ENCODE data around the gene TMEM33.
"Not testable (repeated sequence)": the region's sequence is repeated elsewhere in the genome, so short reads cannot be mapped to it uniquely, and the experiment has no call there.

TMEM33 gene

DNA sequence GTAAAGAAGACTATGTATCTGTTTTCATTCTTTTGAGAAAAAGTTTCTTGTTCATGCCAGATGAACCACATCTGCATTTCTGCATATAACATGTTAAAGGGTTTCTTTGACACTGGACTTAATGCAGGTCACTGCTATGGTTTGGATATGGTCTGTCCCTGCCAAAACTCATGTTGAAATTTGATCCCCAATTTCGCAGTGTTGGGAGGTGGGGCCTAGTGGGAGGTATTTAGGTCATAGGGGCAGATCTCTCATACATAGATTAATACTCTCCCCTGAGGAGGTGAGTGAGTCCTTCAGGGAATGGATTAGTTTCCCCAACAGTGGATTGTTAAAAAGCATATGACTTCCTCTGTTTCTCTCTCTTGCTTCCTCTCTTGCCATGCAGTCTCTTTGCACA, 45.9 kb upstream of the TMEM33 start:
- TF ChIP-seq, protein P1, sequence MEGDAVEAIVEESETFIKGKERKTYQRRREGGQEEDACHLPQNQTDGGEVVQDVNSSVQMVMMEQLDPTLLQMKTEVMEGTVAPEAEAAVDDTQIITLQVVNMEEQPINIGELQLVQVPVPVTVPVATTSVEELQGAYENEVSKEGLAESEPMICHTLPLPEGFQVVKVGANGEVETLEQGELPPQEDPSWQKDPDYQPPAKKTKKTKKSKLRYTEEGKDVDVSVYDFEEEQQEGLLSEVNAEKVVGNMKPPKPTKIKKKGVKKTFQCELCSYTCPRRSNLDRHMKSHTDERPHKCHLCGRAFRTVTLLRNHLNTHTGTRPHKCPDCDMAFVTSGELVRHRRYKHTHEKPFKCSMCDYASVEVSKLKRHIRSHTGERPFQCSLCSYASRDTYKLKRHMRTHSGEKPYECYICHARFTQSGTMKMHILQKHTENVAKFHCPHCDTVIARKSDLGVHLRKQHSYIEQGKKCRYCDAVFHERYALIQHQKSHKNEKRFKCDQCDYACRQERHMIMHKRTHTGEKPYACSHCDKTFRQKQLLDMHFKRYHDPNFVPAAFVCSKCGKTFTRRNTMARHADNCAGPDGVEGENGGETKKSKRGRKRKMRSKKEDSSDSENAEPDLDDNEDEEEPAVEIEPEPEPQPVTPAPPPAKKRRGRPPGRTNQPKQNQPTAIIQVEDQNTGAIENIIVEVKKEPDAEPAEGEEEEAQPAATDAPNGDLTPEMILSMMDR (IDR thresholded peaks at IDR 0.05; ENCODE audit: insufficient read depth, low read length, missing control alignments) = no peak
- DNase-seq (ENCODE audit: low read depth, low spot score) = no peak
- POLR2A ChIA-PET = no interaction called here
- H3K4me3 ChIP-seq (ENCODE audit: low read depth, low read length) = no peak overlapping the region
- CTCF ChIA-PET = interaction anchor here (0.9 to 10.8 kb wide), 8 partner anchors 13 to 609 kb away, joined by 3 to 147 read pairs (median 4); partner anchors contain the start of gene TMEM33

DNA sequence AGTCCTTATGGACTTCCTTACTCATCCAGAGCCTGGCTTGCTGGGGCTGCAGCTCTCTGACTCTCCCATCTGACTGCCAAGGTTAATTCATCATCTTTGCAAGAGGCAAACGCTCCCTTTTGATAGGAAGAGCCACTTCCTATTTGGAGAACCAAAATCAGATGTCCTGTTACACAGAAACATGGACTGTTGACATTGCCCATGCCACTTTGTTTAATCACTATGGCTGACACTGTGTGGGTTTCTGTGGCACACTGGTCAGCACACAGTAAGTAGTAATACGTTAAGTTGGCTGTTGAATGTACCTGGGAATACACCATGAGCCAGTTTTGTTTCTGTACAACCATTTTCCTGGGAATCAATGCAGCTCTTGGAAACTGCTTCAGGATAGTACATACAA, 45.1 kb upstream of the TMEM33 start:
- ChIA-PET CTCF (interaction anchor here (0.7 to 10.8 kb wide), 6 partner anchors 35 to 610 kb away, joined by 3 to 147 read pairs (median 4); partner anchors contain the start of gene TMEM33), POLR2A (no interaction called here)
- TF ChIP-seq, protein P1 (IDR thresholded peaks at IDR 0.05; ENCODE audit: insufficient read depth, low read length, missing control alignments) = no peak
- no peak for DNase-seq (ENCODE audit: low read depth, low spot score)
- H3K4me3 ChIP-seq (ENCODE audit: low read depth, low read length) = no peak overlapping the region

DNA sequence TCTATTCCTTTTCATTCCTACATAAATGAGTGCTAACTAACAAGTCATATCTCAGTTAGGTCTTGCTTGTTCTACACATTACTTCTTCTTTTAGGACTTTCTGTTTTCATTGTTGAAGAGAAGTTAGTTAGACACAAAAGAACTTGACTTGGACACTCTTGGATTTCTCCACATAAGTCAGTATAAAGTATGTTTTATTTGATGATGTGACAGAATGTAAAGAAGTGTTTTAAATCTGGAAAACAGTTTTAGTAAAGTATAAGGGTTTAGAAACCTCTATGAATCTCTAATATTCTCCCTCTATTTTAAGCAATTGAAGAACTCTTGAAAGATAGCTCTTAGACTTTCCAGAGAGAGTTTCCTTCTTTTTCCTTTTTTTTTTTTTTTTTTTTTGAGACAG, 38.6 kb upstream of the TMEM33 start:
- ChIA-PET CTCF (interaction anchor here (2.6 kb wide), 1 partner anchor 13 kb away, joined by 9 read pairs; no protein-coding TSS in a partner anchor), POLR2A (no interaction called here)
- DNase-seq (ENCODE audit: low read depth, low spot score) = no peak
- TF ChIP-seq, protein P1 (IDR thresholded peaks at IDR 0.05; ENCODE audit: insufficient read depth, low read length, missing control alignments) = no peak
- H3K4me3 ChIP-seq (ENCODE audit: low read depth, low read length) = no peak overlapping the region

DNA sequence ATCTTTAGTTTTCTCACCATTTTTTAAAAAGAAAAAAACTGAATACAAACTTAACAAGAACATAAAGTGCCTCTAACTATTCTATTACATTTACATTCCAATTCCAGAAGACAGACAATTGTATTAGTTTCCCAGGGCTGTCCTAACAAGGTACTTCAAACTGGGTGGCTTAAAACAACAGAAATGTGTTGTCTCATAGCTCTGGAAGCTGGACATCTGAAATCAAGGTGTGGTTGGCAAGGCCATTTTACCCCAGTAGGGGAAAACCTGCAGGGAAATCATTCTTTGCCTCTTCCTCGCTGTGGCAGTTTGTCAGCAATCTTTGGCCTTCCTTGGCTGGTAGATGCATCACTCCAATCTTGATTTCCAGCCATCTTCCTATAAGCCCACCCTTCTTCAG, 37.5 kb upstream of the TMEM33 start:
- DNase-seq (ENCODE audit: low read depth, low spot score) = no peak
- H3K4me3 ChIP-seq (ENCODE audit: low read depth, low read length) = no peak overlapping the region
- TF ChIP-seq, protein P1 (IDR thresholded peaks at IDR 0.05; ENCODE audit: insufficient read depth, low read length, missing control alignments) = no peak
- ChIA-PET POLR2A (interaction anchor here (0.6 kb wide), 1 partner anchor 251 kb away, joined by 3 read pairs; no protein-coding TSS in a partner anchor), CTCF (interaction anchor here (2.6 kb wide), 1 partner anchor 14 kb away, joined by 9 read pairs; no protein-coding TSS in a partner anchor)

DNA sequence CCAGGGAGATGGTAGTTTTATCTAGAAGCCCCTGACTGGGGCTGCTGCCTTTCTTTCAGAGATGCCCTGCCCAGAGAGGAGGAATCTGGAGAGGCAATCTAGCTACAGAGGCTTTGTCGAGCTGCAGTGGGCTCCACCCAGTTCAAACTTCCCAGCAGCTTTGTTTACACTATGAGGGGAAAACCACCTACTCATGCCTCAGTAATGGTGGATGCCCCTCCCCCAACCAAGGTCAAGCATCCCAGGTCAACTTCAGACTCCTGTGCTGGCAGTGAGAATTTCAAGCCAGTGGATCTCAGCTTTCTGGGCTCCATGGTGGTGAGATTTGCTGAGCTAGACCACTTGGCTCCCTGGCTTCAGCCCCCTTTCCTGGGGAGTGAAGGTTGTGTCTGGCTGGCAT, 26.1 kb upstream of the TMEM33 start:
- DNase-seq (ENCODE audit: low read depth, low spot score); CTCF ChIA-PET; POLR2A ChIA-PET; H3K4me3 ChIP-seq (ENCODE audit: low read depth, low read length): not testable (repeated sequence)

DNA sequence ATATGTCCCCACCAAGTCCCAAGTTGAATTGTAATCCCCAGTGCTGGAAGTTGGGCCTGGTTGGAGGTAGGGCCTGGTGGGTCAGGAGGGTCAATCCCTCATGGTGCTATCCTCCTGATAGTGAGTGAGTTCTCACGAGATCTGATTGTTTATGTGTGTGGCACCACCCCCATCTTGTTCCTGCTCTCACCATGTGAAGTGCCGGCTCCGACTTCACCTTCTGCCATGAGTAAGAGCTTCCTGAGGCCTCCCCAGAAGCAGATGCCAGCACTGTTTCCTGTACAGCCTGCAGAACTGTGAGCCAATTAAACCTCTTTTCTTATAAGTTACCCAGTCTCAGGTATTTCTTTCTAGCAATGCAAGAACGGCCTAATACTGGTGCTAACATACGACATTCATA, 22.7 kb upstream of the TMEM33 start:
- CTCF ChIA-PET = no interaction called here
- no peak overlapping the region for H3K4me3 ChIP-seq (ENCODE audit: low read depth, low read length)
- POLR2A ChIA-PET = no interaction called here
- DNase-seq (ENCODE audit: low read depth, low spot score) = no peak
- TF ChIP-seq, protein P1 (IDR thresholded peaks at IDR 0.05; ENCODE audit: insufficient read depth, low read length, missing control alignments) = no peak

DNA sequence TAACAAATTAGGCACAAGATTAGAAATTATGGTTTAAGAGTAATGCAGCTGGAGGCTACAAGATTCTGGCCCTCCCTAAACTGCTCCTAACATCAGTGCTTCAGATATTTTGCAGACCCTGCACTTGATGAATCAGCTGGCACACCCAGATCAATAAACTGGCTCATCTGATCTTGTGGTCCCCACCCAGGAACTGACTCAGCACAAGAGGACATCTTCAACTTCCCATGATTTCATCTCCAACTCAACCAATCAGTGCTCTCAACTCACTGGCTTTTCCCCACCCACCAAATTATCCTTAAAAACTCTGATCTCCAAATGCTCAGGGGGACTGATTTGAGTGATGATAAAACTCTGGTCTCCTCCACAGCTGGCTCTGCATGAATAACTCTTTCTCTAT, 21.7 kb upstream of the TMEM33 start:
- H3K4me3 ChIP-seq (ENCODE audit: low read depth, low read length) = no peak overlapping the region
- POLR2A ChIA-PET = no interaction called here
- CTCF ChIA-PET = interaction anchor here (1.3 kb wide), 1 partner anchor 221 kb away, joined by 3 read pairs; no protein-coding TSS in a partner anchor
- DNase-seq (ENCODE audit: low read depth, low spot score) = no peak
- TF ChIP-seq, protein P1 (IDR thresholded peaks at IDR 0.05; ENCODE audit: insufficient read depth, low read length, missing control alignments) = no peak

Measured in AG04449 (cell line).